GM12878 (cell line): ENCODE data around the gene GALNT17. TPM values are rescaled to one million over a fixed set of nuclear protein-coding genes. Genes with fewer than 3 reads are reported as not detected.

Experiments used
- ATAC-seq: fragments of 200-7000 bp; cut with Tn5 transposase; 3 replicates; pipeline ENCODE4 v1.9.1; 2020; ENCODE audit warnings: mild to moderate bottlenecking, moderate library complexity
- BruUV-seq: library from RNA; stranded (reverse); fragments of 400-500 nt; replicated peaks from 2 replicates; lab custom pipeline; 2021; lab: Mats Ljungman, UMichigan
- CTCF ChIA-PET: fragments of 300-600 bp; sonication (Branson Sonifier 250); formaldehyde crosslinking; extraction: SDS; loops from one replicate; lab custom pipeline; 2021; ENCODE audit warnings: inconsistent platforms; lab: Yijun Ruan, JAX
- POLR2A ChIA-PET: fragments of 350-600 bp; formaldehyde crosslinking; extraction: SDS; loops from one replicate; lab custom pipeline; 2021; ENCODE audit warnings: inconsistent platforms; lab: Charles Lee
- RAD21 ChIA-PET: fragments of 300-600 bp; sonication (Branson Sonifier 250); formaldehyde crosslinking; loops from one replicate; lab custom pipeline; 2023; ENCODE audit warnings: antibody characterized with exemption; ENCODE audit not compliant: unreplicated experiment; lab: Charles Lee
- SMC1A ChIA-PET: fragments of 300-600 bp; sonication (Branson Sonifier 250); formaldehyde crosslinking; loops from one replicate; lab custom pipeline; 2023; ENCODE audit not compliant: unreplicated experiment, uncharacterized antibody; lab: Charles Lee
- DNase-seq: peaks from one replicate; pipeline ENCODE4 v3.0.0-alpha.2; 2011; ENCODE audit warnings: low read depth, low spot score
- FAIRE-seq: peaks from 3 replicates; lab custom pipeline; 2011; peaks lifted over from hg19 to GRCh38; lab: Jason Lieb, UNC
- H2AFZ ChIP-seq: 2 replicates; pipeline ENCODE4 v1.6.0; 2011; ENCODE audit warnings: low read depth, low read length, control low read depth; ENCODE audit not compliant: control insufficient read depth
- H3K27ac ChIP-seq: 2 replicates; pipeline ENCODE4 v1.5.1; 2011; ENCODE audit warnings: control low read depth; ENCODE audit not compliant: control insufficient read depth, insufficient read depth
- H3K27me3 ChIP-seq, 2 experiments: replicated peaks in 1 of 2; 2 replicates each; pipeline versions ENCODE4 v1.6.0 to v1.6.1; 2011; ENCODE audit warnings: low read length in 1 of 2; ENCODE audit not compliant: control insufficient read depth in 2 of 2, insufficient read depth in 2 of 2
- H3K36me3 ChIP-seq, 2 experiments: 2 replicates each; pipeline ENCODE4 v1.5.1; 2011; ENCODE audit warnings: low read length in 1 of 2; ENCODE audit not compliant: control insufficient read depth in 2 of 2, insufficient read depth in 2 of 2
- H3K4me1 ChIP-seq: 2 replicates; pipeline ENCODE4 v1.6.1; 2011; ENCODE audit warnings: mild to moderate bottlenecking, low read length, moderate library complexity, mixed read lengths; ENCODE audit not compliant: control insufficient read depth, insufficient read depth
- H3K4me2 ChIP-seq: 2 replicates; pipeline ENCODE4 v1.6.0; 2011; ENCODE audit warnings: control low read depth; ENCODE audit not compliant: control insufficient read depth, insufficient read depth
- H3K4me3 ChIP-seq: fragments of 200-600 bp; sonication (generic); 2 replicates; pipeline ENCODE4 v1.5.1; 2016
- H3K79me2 ChIP-seq: 2 replicates; pipeline ENCODE4 v1.6.0; 2011; ENCODE audit warnings: low read length; ENCODE audit not compliant: control insufficient read depth, insufficient read depth
- H3K9ac ChIP-seq: 2 replicates; pipeline ENCODE4 v1.8.0; 2011; ENCODE audit warnings: low read length, control low read depth, mixed read lengths; ENCODE audit not compliant: control insufficient read depth, insufficient read depth
- H3K9me3 ChIP-seq: replicated peaks from 3 replicates; pipeline ENCODE4 v1.5.1; 2011; ENCODE audit warnings: mild to moderate bottlenecking, low read length; ENCODE audit not compliant: control insufficient read depth, insufficient read depth
- H4K20me1 ChIP-seq: 2 replicates; pipeline ENCODE4 v1.6.0; 2011; ENCODE audit not compliant: control insufficient read depth, insufficient read depth
- POLR2AphosphoS2 ChIP-seq: IDR thresholded peaks from 2 replicates; pipeline ENCODE4 v1.6.1; 2011; ENCODE audit warnings: low read depth, mild to moderate bottlenecking, low read length, improper control_type of control experiment, moderate library complexity
- WGBS: methylation state at CpG from one replicate; pipeline ENCODE4 v1.1.6; 2016; ENCODE audit warnings: low lambda C conversion rate; ENCODE audit not compliant: insufficient replicate concordance, insufficient coverage; ENCODE audit errors: missing lambda C conversion rate; 5-methylcytosine and 5-hydroxymethylcytosine counted together
- in situ Hi-C: fragments of 300-500 bp; cut with MboI; formaldehyde crosslinking; loops from 9 replicates; pipeline ENCODE4 v1.14.3; 2018; ENCODE audit warnings: mixed read lengths
- intact Hi-C: fragments of 100-400 bp; cut with micrococcal nuclease; formaldehyde crosslinking; loops from one replicate; pipeline ENCODE4 v1.14.2; 2022; ENCODE audit not compliant: unreplicated experiment
- polyA plus RNA-seq, 11 experiments: library from polyadenylated mRNA; depleted of rRNA in 4 of 11; unstranded in 6 of 11; stranded (reverse) in 5 of 11; fragments of >200 nt; fragmentation: Nextera tagmentation in 4 of 11; fragmentation: Illumina TruSeq in 1 of 11; extraction: Ambion mirVana in 4 of 11; extraction: Trizol in 1 of 11; gene quantifications; 1 replicate in 1 of 11; 2 replicates in 10 of 11; pipeline versions ENCODE4 v1.2.1 to v1.2.3, GENCODE V29; 2011 to 2016; ENCODE audit warnings: inconsistent platforms in 2 of 11, missing spikeins in 2 of 11, low read depth in 1 of 11
- total RNA-seq, 4 experiments: library from RNA; depleted of rRNA in 3 of 4; stranded (reverse); fragments of >200 nt in 3 of 4; fragmentation: Illumina TruSeq in 1 of 4; extraction: Trizol in 1 of 4; gene quantifications; 2 replicates each; pipeline versions ENCODE4 v1.2.1 to v1.2.3, GENCODE V29; 2013 to 2021
- TF ChIP-seq, protein P1 (sequence below): fragments of 450-650 bp; formaldehyde crosslinking; IDR thresholded peaks from 2 replicates; pipeline ENCODE4 v1.4.0; 2022; ENCODE audit warnings: mild to moderate bottlenecking, moderate library complexity
- TF ChIP-seq, protein P2 (sequence below): fragments of 450-650 bp; IDR thresholded peaks from 2 replicates; pipeline ENCODE4 v1.6.1; 2017; ENCODE audit warnings: mild to moderate bottlenecking

Gene GALNT17
- total and polyA plus RNA-seq, 10 of the 15 experiments (the other 5 are each of a cell fraction or from before 2014, with no cell fraction given): 0.12 to 0.15 TPM; not detected in 8

GRCh38 chr7:71558806-71559613 is 427.1 kb downstream of the GALNT17 start:
- H3K4me2 ChIP-seq: no peak overlapping the region
- H3K9ac ChIP-seq: no peak overlapping the region
- TF ChIP-seq, protein P1, sequence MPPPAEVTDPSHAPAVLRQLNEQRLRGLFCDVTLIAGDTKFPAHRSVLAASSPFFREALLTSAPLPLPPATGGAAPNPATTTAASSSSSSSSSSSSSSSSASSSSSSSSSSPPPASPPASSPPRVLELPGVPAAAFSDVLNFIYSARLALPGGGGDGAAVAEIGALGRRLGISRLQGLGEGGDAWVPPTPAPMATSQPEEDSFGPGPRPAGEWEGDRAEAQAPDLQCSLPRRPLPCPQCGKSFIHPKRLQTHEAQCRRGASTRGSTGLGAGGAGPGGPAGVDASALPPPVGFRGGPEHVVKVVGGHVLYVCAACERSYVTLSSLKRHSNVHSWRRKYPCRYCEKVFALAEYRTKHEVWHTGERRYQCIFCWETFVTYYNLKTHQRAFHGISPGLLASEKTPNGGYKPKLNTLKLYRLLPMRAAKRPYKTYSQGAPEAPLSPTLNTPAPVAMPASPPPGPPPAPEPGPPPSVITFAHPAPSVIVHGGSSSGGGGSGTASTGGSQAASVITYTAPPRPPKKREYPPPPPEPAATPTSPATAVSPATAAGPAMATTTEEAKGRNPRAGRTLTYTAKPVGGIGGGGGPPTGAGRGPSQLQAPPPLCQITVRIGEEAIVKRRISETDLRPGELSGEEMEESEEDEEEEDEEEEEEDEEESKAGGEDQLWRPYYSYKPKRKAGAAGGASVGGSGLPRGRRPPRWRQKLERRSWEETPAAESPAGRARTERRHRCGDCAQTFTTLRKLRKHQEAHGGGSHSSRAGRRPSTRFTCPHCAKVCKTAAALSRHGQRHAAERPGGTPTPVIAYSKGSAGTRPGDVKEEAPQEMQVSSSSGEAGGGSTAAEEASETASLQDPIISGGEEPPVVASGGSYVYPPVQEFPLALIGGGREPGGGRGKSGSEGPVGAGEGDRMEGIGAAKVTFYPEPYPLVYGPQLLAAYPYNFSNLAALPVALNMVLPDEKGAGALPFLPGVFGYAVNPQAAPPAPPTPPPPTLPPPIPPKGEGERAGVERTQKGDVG (CRISPR knock-in tag): no peak
- TF ChIP-seq, protein P2, sequence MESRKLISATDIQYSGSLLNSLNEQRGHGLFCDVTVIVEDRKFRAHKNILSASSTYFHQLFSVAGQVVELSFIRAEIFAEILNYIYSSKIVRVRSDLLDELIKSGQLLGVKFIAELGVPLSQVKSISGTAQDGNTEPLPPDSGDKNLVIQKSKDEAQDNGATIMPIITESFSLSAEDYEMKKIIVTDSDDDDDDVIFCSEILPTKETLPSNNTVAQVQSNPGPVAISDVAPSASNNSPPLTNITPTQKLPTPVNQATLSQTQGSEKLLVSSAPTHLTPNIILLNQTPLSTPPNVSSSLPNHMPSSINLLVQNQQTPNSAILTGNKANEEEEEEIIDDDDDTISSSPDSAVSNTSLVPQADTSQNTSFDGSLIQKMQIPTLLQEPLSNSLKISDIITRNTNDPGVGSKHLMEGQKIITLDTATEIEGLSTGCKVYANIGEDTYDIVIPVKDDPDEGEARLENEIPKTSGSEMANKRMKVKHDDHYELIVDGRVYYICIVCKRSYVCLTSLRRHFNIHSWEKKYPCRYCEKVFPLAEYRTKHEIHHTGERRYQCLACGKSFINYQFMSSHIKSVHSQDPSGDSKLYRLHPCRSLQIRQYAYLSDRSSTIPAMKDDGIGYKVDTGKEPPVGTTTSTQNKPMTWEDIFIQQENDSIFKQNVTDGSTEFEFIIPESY: no peak
- TF ChIP-seq POLR2AphosphoS2: no peak
- intact Hi-C loops (no loop called here), in situ Hi-C loops (no loop called here)
- FAIRE-seq (no peak), DNase-seq (no peak), ATAC-seq (no peak)
- no peak overlapping the region for H3K4me3 ChIP-seq
- POLR2A ChIA-PET: no interaction called here
- H3K27ac ChIP-seq: no peak overlapping the region
- no peaks in the 10 kb centered on the region for H3K4me1 ChIP-seq
- no TSS peak for BruUV-seq
- H3K9me3 ChIP-seq: no peaks in the 10 kb centered on the region; the same call in 2 of the 3 replicates
- SMC1A ChIA-PET: no interaction called here
- H3K36me3 ChIP-seq: no peaks in the 10 kb centered on the region
- no peak overlapping the region for H2AFZ ChIP-seq
- no peaks in the 10 kb centered on the region for H4K20me1 ChIP-seq
- RAD21 ChIA-PET: no interaction called here
- no peaks in the 10 kb centered on the region for H3K79me2 ChIP-seq
- no peaks in the 10 kb centered on the region for H3K27me3 ChIP-seq
- WGBS: 13% methylated on average over 6 of the region's 6 CpGs
- CTCF ChIA-PET: no interaction called here
